Breast epithelium (tissue), 4 donors: ENCODE measurements around the gene IFNGR2. TPM values are rescaled to one million over a fixed set of nuclear protein-coding genes. Genes with fewer than 3 reads are reported as not detected.
"Not testable (repeated sequence)": the region's sequence is repeated elsewhere in the genome, so short reads cannot be mapped to it uniquely, and the experiment has no call there.

ENCODE experiments used
- DNase-seq, 2 donors: peaks; one replicate each; pipeline ENCODE4 v3.0.0-alpha.2; 2019; ENCODE audit warnings: low spot score in 2 of 2
- H3K27ac ChIP-seq, 2 donors: fragments of 200-600 bp; sonication (generic) in 1 of 2; one replicate each; pipeline ENCODE4 v1.5.1; 2016 to 2019; ENCODE audit warnings: mild to moderate bottlenecking in 1 of 2
- H3K27me3 ChIP-seq, 2 donors: fragments of 200-600 bp; sonication (generic) in 1 of 2; one replicate each; pipeline versions ENCODE4 v1.5.1 to v1.6.0; 2017 to 2019; ENCODE audit warnings: control low read depth in 1 of 2, mild to moderate bottlenecking in 1 of 2
- H3K36me3 ChIP-seq: fragments of 200-600 bp; one replicate; pipeline ENCODE4 v1.5.1; 2019
- H3K4me1 ChIP-seq, 2 donors: fragments of 200-600 bp; sonication (generic); one replicate each; pipeline ENCODE4 v1.5.1; 2016 to 2019; ENCODE audit warnings: control low read depth in 1 of 2
- H3K4me3 ChIP-seq, 3 donors: fragments of 200-600 bp; sonication (generic); 1 replicate in 2 of 3; 2 replicates in 1 of 3; pipeline ENCODE4 v1.5.1; 2016 to 2019; ENCODE audit warnings: mild to moderate bottlenecking in 3 of 3, moderate library complexity in 2 of 3
- H3K9me3 ChIP-seq, 2 donors: fragments of 200-600 bp; sonication (generic) in 1 of 2; one replicate each; pipeline ENCODE4 v1.5.1; 2016 to 2019; ENCODE audit warnings: control low read depth in 1 of 2
- POLR2A ChIP-seq: fragments of 450-650 bp; IDR thresholded peaks from one replicate; pipeline ENCODE4 v1.6.1; 2016; ENCODE audit warnings: antibody characterized with exemption, mild to moderate bottlenecking, moderate library complexity
- POLR2AphosphoS5 ChIP-seq, 3 donors: sonication (generic); formaldehyde crosslinking; IDR thresholded peaks; one replicate each; pipeline ENCODE4 v1.6.1; 2017; ENCODE audit warnings: antibody characterized with exemption in 3 of 3
- intact Hi-C: fragments of 100-400 bp; cut with DNase I; formaldehyde crosslinking; loops from one replicate; pipeline ENCODE4 v1.15.1; 2023; ENCODE audit warnings: low total_unique reads
- total RNA-seq, 3 donors: library from RNA; depleted of rRNA; stranded (reverse); fragments of >200 nt; gene quantifications; one replicate each; pipeline ENCODE4 v1.1.0, GENCODE V29; 2016
- TF ChIP-seq, protein P1 (sequence below), 3 donors: fragments of 450-650 bp; IDR thresholded peaks; one replicate each; pipeline ENCODE4 v1.5.1; 2016 to 2017; ENCODE audit warnings: antibody characterized with exemption in 3 of 3, mild to moderate bottlenecking in 3 of 3, moderate library complexity in 3 of 3

The IFNGR2 gene
- total RNA-seq, 3 donors from 2014 or later = 61.6 to 76.7 (median 70.8) TPM

DNA sequence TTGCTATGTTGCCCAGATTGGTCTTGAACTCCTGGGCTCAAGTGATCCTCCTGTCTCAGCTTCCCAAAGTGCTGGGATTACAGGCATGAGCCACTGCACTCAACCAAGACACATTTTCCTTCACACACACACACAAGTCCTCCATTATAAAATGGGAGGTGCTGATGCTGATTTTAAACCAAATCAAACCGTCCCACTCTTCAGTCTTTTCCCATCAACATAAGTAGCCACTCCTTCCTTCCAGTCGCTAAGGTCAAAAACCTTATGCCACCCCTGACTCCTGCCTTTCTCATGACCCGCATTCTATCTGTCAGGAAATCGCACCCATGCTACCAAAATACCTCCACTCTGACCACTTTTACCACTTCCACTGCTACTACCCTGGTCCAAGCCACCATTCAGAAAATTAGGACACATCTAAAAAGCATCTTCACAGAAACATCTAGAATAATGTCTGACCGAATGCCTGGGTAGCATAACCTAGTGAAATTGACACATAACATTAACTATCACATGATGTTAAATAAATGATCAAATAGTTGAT lies 28.0 kb upstream of the IFNGR2 start:
- Histone ChIP-seq H3K4me3 (no peak overlapping the region), H3K4me1 (peaks cover 0 to 8% of the 10 kb centered on the region in 2 donors), H3K27ac (no peak overlapping the region), H3K27me3 (no peaks in the 10 kb centered on the region), H3K9me3 (no peaks in the 10 kb centered on the region), H3K36me3 (no peaks in the 10 kb centered on the region)
- intact Hi-C loops = no loop called here
- TF ChIP-seq POLR2AphosphoS5 (IDR thresholded peaks at IDR 0.05) = no peak
- TF ChIP-seq POLR2A = no peak
- TF ChIP-seq, protein P1, sequence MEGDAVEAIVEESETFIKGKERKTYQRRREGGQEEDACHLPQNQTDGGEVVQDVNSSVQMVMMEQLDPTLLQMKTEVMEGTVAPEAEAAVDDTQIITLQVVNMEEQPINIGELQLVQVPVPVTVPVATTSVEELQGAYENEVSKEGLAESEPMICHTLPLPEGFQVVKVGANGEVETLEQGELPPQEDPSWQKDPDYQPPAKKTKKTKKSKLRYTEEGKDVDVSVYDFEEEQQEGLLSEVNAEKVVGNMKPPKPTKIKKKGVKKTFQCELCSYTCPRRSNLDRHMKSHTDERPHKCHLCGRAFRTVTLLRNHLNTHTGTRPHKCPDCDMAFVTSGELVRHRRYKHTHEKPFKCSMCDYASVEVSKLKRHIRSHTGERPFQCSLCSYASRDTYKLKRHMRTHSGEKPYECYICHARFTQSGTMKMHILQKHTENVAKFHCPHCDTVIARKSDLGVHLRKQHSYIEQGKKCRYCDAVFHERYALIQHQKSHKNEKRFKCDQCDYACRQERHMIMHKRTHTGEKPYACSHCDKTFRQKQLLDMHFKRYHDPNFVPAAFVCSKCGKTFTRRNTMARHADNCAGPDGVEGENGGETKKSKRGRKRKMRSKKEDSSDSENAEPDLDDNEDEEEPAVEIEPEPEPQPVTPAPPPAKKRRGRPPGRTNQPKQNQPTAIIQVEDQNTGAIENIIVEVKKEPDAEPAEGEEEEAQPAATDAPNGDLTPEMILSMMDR (IDR thresholded peaks at IDR 0.05) = no peak
- DNase-seq = no peak

DNA sequence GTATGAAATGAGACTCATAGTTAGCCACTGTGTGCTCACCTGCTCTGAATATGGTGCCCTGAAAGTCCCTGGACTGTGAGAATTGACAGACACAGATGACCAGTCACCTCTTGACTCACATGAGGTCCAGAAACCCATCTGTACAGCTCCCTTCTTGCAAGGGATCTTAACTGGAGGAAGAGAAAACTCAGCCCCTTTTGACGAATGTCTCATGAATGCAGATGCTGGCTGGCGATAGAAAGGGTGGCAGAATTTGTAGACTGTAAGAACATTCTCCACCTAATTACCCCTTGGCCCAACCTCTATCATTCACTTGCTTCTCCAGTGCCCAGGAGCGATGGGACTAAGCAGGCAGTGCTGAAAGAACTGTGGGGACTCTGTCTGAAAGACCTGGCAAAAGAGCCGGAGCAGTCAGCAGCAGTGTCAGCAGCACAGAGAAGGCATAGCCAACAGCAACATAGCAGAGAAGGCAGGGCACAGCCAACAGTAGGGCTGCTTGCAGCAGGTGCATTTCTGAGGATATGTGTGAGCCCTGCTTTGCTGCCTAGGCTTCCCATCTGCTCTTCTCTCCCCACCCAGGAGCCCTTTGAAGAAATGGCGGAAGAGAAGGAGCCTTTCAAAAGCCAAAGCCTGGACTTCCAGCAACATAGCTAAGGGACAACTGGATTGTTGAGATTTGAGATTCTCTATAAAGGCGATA lies 25.8 kb upstream of the IFNGR2 start:
- Histone ChIP-seq H3K4me1 (peaks cover 0 to 11% of the 10 kb centered on the region in 2 donors), H3K36me3 (no peaks in the 10 kb centered on the region), H3K27me3 (no peaks in the 10 kb centered on the region), H3K27ac (no peak overlapping the region), H3K9me3 (no peaks in the 10 kb centered on the region), H3K4me3 (no peak overlapping the region)
- TF ChIP-seq POLR2A (no peak), POLR2AphosphoS5 (IDR thresholded peaks at IDR 0.05) (no peak)
- intact Hi-C loops = no loop called here
- DNase-seq = no peak

DNA sequence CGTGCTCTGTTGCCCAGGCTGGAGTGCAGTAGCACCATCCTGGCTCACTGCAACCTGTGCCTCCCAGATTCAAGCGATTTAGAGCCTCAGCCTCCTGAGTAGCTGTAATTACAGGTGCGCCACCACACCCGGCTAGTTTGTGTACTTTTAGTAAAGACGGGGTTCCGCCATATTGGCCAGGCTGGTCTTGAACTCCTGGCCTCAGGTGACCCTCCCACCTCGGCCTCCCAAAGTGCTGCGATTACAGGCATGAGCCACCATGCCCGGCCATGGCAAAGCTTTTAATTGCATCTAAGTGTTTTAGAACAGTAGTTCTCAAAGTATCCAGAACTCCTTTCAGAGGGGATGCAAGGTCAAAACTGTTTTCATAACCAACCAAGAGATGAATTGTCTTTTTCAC lies 25.1 kb upstream of the IFNGR2 start:
- Histone ChIP-seq H3K4me1 (peaks cover 0 to 11% of the 10 kb centered on the region in 2 donors), H3K27ac (no peak overlapping the region)
- intact Hi-C loops = no loop called here

DNA sequence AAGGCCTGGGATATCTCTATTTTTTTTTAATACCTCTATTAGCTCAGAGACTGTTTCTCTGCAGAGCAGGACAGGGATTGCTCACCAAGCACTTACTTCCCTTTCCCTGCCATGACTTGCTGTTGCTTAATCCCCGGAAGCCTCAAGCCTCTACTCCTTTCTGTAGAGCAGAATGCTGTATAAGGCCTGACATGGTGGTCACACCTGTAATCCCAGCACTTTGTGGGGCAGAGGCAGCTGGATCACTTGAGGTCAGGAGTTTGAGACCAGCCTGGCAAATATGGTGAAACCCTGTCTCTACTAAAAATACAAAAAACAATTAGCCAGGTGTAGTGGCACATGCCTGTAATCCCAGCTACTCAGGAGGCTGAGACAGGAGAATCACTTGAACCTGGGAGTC lies 23.3 kb upstream of the IFNGR2 start:
- DNase-seq, H3K27me3 ChIP-seq, H3K36me3 ChIP-seq, intact Hi-C loops, H3K9me3 ChIP-seq: not testable (repeated sequence)
- Histone ChIP-seq H3K4me1 (peaks cover 0 to 11% of the 10 kb centered on the region in 2 donors), H3K27ac (peak overlapping the region; percentile 88 to 91), H3K4me3 (peak overlapping the region in 1 of 3 donors; percentile 3)

More for the DNA sequence above, 25.1 kb upstream of the IFNGR2 start:
- no peaks in the 10 kb centered on the region for H3K27me3 ChIP-seq
- no peak for DNase-seq
- TF ChIP-seq, protein P1 (IDR thresholded peaks at IDR 0.05) = no peak
- TF ChIP-seq POLR2A (no peak), POLR2AphosphoS5 (IDR thresholded peaks at IDR 0.05) (no peak)
- no peaks in the 10 kb centered on the region for H3K9me3 ChIP-seq
- no peaks in the 10 kb centered on the region for H3K36me3 ChIP-seq
- H3K4me3 ChIP-seq = no peak overlapping the region

DNA sequence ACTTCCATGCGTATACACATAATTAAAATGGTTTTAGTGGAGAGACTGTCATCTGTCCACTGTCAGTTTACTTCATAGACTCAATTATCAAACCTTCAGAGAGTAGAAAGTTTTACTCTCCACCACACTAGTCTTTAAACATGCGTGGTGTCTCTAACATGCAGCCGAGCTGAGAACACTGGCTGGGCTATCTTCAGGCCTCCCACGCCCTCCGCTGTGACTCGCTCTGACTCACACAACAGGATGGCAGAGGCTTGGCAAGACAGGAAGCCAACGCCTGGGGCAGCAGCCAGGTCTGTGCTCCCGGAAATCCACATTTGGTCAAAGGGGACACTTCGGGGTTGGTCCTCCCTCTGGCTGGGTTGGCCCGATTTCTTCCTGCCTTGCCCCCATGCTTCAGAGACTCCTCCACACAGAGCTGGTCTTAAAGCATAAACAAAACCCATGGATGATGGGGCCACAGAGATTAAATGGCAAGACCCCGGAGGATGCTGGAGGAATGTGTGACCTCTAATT lies 22.7 kb upstream of the IFNGR2 start:
- no peaks in the 10 kb centered on the region for H3K27me3 ChIP-seq
- H3K9me3 ChIP-seq = no peaks in the 10 kb centered on the region
- DNase-seq = peak; percentile 95 to 96
- intact Hi-C loops = no loop called here
- H3K4me1 ChIP-seq = peaks cover 0 to 11% of the 10 kb centered on the region in 2 donors
- H3K36me3 ChIP-seq = no peaks in the 10 kb centered on the region
- H3K4me3 ChIP-seq = peak overlapping the region in 1 of 3 donors; percentile 3
- TF ChIP-seq, protein P1 (IDR thresholded peaks at IDR 0.05) = no peak
- peak; percentile 46 to 78 (median 60) for TF ChIP-seq POLR2AphosphoS5 (IDR thresholded peaks at IDR 0.05)
- peak overlapping the region; percentile 88 to 91 for H3K27ac ChIP-seq

DNA sequence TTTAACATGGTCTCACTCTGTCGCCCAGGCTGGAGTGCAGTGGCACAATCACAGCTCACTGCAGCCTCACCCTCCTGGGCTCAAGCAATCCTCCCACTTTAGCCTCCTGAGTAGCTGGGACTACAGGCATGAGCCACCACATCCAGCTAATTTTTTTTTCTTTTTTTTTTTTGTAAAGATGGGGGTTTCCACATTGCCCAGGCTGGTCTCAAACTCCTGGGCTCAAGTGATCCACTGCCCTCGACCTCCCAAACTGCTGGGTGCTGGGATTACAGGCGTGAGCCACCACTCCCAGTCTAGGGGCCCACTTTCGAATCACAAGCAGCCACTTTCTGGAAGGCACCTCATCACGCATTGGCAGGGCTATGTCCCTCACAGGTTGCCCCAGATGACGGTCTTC lies 21.8 kb upstream of the IFNGR2 start:
- not testable (repeated sequence) for H3K27ac ChIP-seq
- H3K4me1 ChIP-seq = peaks cover 0 to 11% of the 10 kb centered on the region in 2 donors

More for the DNA sequence above, 21.8 kb upstream of the IFNGR2 start:
- H3K9me3 ChIP-seq, DNase-seq, H3K27me3 ChIP-seq, intact Hi-C loops, H3K36me3 ChIP-seq, H3K4me3 ChIP-seq: not testable (repeated sequence)
